IPS DF 6.9 (cell line): ENCODE measurements around the gene SKAP1.

Experiments used
- DNase-seq: peaks from one replicate; pipeline ENCODE4 v3.0.0-alpha.2; 2013; ENCODE audit warnings: low read depth, low spot score
- H3K27ac ChIP-seq: one replicate; pipeline ENCODE4 v1.5.1; 2013; ENCODE audit warnings: low read length, control low read depth
- H3K27me3 ChIP-seq: 2 replicates; pipeline ENCODE4 v1.6.1; 2013; ENCODE audit warnings: mild to moderate bottlenecking, low read length; ENCODE audit not compliant: control insufficient read depth, insufficient read depth
- H3K36me3 ChIP-seq: 2 replicates; pipeline ENCODE4 v1.6.1; 2013; ENCODE audit warnings: low read length; ENCODE audit not compliant: control insufficient read depth, insufficient read depth
- H3K4me1 ChIP-seq: 2 replicates; pipeline ENCODE4 v1.6.1; 2013; ENCODE audit warnings: low read length; ENCODE audit not compliant: control insufficient read depth, insufficient read depth
- H3K4me3 ChIP-seq: 2 replicates; pipeline ENCODE4 v1.5.1; 2013; ENCODE audit warnings: mild to moderate bottlenecking, low read length
- H3K9me3 ChIP-seq: 2 replicates; pipeline ENCODE4 v1.6.1; 2013; ENCODE audit warnings: low read length, inconsistent platforms; ENCODE audit not compliant: control insufficient read depth, insufficient read depth
- WGBS: extraction: QIAGEN DNeasy Blood & Tissue Kit; methylation state at CpG from one replicate; pipeline ENCODE4 v1.1.7; 2013; ENCODE audit warnings: mixed read lengths, missing lambda C conversion rate; ENCODE audit not compliant: insufficient read length, insufficient coverage; 5-methylcytosine and 5-hydroxymethylcytosine counted together

SKAP1 gene

GRCh38 chr17:48128400-48128799, 301.6 kb downstream of the SKAP1 start:
- no peak overlapping the region for H3K27ac ChIP-seq
- WGBS = no CpG with 5 or more reads among the region's 5 CpGs
- DNase-seq = no peak
- H3K4me3 ChIP-seq = no peak overlapping the region
- no peaks in the 10 kb centered on the region for H3K4me1 ChIP-seq
- no peaks in the 10 kb centered on the region for H3K27me3 ChIP-seq
- H3K36me3 ChIP-seq = no peaks in the 10 kb centered on the region
- H3K9me3 ChIP-seq = no peaks in the 10 kb centered on the region

DNA sequence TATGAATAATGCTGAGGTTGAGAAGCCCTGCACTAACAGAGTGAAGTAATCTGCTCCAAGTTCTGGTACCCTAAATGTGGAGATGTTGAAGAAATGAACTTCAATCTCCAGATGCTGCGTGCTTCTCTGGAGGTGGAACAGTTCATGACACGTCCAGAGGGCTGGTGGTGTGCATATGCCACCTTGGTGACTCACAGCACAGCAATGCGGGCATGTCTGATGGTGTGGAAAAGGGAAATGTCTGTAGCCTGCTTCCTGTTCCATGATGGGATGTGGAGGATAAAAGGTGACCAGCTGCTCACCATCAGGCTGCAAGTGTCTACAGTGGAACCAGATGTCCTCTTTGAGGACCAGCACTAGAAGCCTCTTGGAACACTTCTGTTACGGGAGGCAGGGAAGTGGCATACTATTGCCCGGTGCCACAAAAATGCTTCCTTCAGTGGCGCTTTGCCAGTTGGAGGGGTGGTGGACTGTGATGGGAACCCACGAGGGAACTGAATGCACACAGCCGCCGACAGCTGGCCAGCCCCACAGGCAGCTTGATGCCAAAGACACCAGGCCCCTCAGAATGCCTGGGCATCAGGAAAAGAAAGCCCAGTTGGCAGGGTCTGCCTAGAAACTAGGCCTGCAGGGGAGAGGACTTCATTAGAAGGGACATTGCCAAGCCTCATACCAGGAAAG, 302.5 kb downstream of the SKAP1 start:
- Histone ChIP-seq H3K9me3 (no peaks in the 10 kb centered on the region), H3K4me3 (no peak overlapping the region), H3K36me3 (no peaks in the 10 kb centered on the region), H3K27me3 (no peaks in the 10 kb centered on the region), H3K4me1 (no peaks in the 10 kb centered on the region), H3K27ac (no peak overlapping the region)
- DNase-seq = no peak
- WGBS = no CpG with 5 or more reads among the region's 9 CpGs

DNA sequence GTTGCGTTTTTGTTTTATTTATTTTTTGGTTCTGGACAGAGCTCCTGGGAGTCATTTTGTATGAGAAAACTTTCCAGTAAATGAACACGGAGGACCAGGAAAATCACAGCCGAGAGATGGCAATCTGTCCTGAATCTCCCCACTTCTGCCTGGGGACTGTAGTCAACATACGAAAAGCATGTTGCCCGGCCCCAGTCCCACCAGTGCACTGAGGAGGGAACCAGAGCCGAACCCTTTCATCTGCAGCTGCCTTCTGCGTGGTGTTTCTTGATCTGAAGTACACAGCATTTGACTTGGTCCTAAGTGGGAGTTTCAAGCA, 303.5 kb downstream of the SKAP1 start:
- no peak overlapping the region for H3K27ac ChIP-seq
- H3K4me3 ChIP-seq = no peak overlapping the region
- no peaks in the 10 kb centered on the region for H3K27me3 ChIP-seq
- no peaks in the 10 kb centered on the region for H3K4me1 ChIP-seq
- no peak for DNase-seq
- H3K9me3 ChIP-seq = no peaks in the 10 kb centered on the region
- no CpG with 5 or more reads among the region's 7 CpGs for WGBS
- peaks cover 3% of the 10 kb centered on the region; the same call in 1 of the 2 replicates for H3K36me3 ChIP-seq

GRCh38 chr17:48125829-48126531, 304.0 kb downstream of the SKAP1 start:
- Histone ChIP-seq H3K27me3 (no peaks in the 10 kb centered on the region), H3K4me1 (no peaks in the 10 kb centered on the region), H3K36me3 (peaks cover 8% of the 10 kb centered on the region; the same call in 1 of the 2 replicates), H3K4me3 (no peak overlapping the region), H3K27ac (no peak overlapping the region), H3K9me3 (no peaks in the 10 kb centered on the region)
- DNase-seq = no peak
- WGBS = no CpG with 5 or more reads among the region's 9 CpGs

GRCh38 chr17:48123776-48124388, 306.1 kb downstream of the SKAP1 start:
- Histone ChIP-seq H3K27me3 (no peaks in the 10 kb centered on the region), H3K36me3 (peaks cover 11% of the 10 kb centered on the region; the same call in 1 of the 2 replicates), H3K4me1 (no peaks in the 10 kb centered on the region), H3K27ac (no peak overlapping the region), H3K9me3 (no peaks in the 10 kb centered on the region), H3K4me3 (no peak overlapping the region)
- no CpG with 5 or more reads among the region's 4 CpGs for WGBS
- no peak for DNase-seq

DNA sequence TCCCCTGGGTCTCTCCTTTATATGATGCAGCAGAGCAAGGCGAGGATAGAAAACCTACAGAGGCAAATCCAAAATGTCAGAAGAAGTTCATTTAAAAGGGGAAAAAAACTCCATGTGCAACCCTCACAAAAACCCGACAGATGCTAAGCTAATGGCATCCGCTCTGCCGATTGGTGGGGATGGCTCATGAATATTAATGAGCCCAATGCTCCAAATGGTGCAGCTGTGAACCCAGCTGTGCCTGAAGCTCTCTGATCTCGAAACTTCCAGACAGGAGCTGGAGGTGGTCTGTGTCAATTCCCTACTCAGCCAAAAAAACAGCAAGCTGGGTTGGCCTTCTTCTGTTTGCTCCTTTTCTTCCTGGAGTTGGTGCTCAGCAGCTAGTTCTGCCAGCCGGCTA, 306.9 kb downstream of the SKAP1 start:
- H3K4me1 ChIP-seq = no peaks in the 10 kb centered on the region
- H3K4me3 ChIP-seq = no peak overlapping the region
- no peak overlapping the region for H3K27ac ChIP-seq
- WGBS = no CpG with 5 or more reads among the region's 6 CpGs
- H3K27me3 ChIP-seq = no peaks in the 10 kb centered on the region
- no peak for DNase-seq
- H3K9me3 ChIP-seq = no peaks in the 10 kb centered on the region
- H3K36me3 ChIP-seq = peaks cover 15% of the 10 kb centered on the region; the same call in 1 of the 2 replicates

GRCh38 chr17:48122665-48123045, 307.4 kb downstream of the SKAP1 start:
- Histone ChIP-seq H3K36me3 (peaks cover 16% of the 10 kb centered on the region), H3K27ac (no peak overlapping the region), H3K4me1 (no peaks in the 10 kb centered on the region), H3K4me3 (no peak overlapping the region), H3K27me3 (no peaks in the 10 kb centered on the region), H3K9me3 (no peaks in the 10 kb centered on the region)
- DNase-seq = no peak
- WGBS = no CpG with 5 or more reads among the region's 3 CpGs

- Histone ChIP-seq H3K4me1 (no peaks in the 10 kb centered on the region), H3K9me3 (no peaks in the 10 kb centered on the region), H3K4me3 (no peak overlapping the region), H3K27me3 (no peaks in the 10 kb centered on the region), H3K36me3 (peaks cover 19% of the 10 kb centered on the region), H3K27ac (no peak overlapping the region)
- DNase-seq = no peak
- WGBS = no CpG with 5 or more reads among the region's 9 CpGs
These were observed 307.9 kb downstream of the SKAP1 start for GRCh38 chr17:48121923-48122664.

DNA sequence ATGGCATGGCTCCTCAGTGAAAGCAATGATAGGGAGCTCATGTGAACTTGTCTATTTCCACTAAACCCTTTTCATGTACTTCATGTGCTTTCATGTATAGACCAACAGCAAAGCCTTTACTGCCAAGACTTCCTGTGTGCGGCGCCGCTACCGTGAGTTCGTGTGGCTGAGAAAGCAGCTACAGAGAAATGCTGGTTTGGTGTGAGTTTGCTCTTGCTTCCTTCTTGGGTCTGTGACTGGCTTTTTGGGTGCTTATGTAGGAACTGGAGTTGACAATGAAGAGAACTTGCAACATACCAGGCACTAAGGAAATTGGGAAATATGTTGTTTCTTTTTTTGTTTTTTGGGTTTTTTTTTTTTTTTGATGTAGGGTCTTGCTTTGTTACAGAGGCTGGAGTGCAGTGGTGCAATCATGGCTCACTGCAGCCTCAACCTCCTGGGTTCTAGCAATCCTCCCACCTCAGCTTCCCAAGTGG, 316.8 kb downstream of the SKAP1 start:
- Histone ChIP-seq H3K36me3 (peaks cover 8% of the 10 kb centered on the region), H3K9me3 (no peaks in the 10 kb centered on the region), H3K4me3 (no peak overlapping the region), H3K27ac (no peak overlapping the region), H3K4me1 (no peaks in the 10 kb centered on the region), H3K27me3 (no peaks in the 10 kb centered on the region)
- no CpG with 5 or more reads among the region's 5 CpGs for WGBS
- no peak for DNase-seq

GRCh38 chr17:48111937-48112241, 318.1 kb downstream of the SKAP1 start:
- no CpG with 5 or more reads among the region's 2 CpGs for WGBS
- H3K9me3 ChIP-seq = no peaks in the 10 kb centered on the region
- no peaks in the 10 kb centered on the region for H3K4me1 ChIP-seq
- no peak for DNase-seq
- H3K4me3 ChIP-seq = no peak overlapping the region
- H3K27ac ChIP-seq = no peak overlapping the region
- no peaks in the 10 kb centered on the region for H3K27me3 ChIP-seq
- 0 out of 2 replicates have a peak, but pooled peaks cover 4% of the 10 kb centered on the region for H3K36me3 ChIP-seq
